Stimulated activated CD4-positive, alpha-beta T cell treated with anti-CD3 and anti-CD28 coated beads, Interleukin-4, amount 100 ng/mL, for 1 hour (primary cell): ENCODE measurements around the gene RHOA.
A peak's percentile ranks its signal among the peaks of the same experiment; 100 is the strongest.
"Not testable (repeated sequence)": the region's sequence is repeated elsewhere in the genome, so short reads cannot be mapped to it uniquely, and the experiment has no call there.

Experiments used
- DNase-seq: peaks from one replicate; pipeline ENCODE4 v3.0.0-alpha.2; 2020

The RHOA gene

GRCh38 chr3:49410846-49411534 lies 786 bp downstream of the RHOA start:
- no peak for DNase-seq

GRCh38 chr3:49410066-49410845 lies 1.5 kb downstream of the RHOA start:
- DNase-seq, result no peak

- DNase-seq, result no peak
These were observed 4.9 kb downstream of the RHOA start for GRCh38 chr3:49406571-49407565.

GRCh38 chr3:49405570-49405969 lies 6.2 kb downstream of the RHOA start:
- not testable (repeated sequence) for DNase-seq

GRCh38 chr3:49403891-49404290 lies 7.9 kb downstream of the RHOA start:
- no peak for DNase-seq

- no peak for DNase-seq
These were observed 10.0 kb downstream of the RHOA start for GRCh38 chr3:49401766-49402165.

- DNase-seq, result no peak
These were observed 12.3 kb downstream of the RHOA start for GRCh38 chr3:49399461-49399860.

- DNase-seq, result no peak
These were observed 14.3 kb downstream of the RHOA start for GRCh38 chr3:49397470-49397869.

- DNase-seq, result not testable (repeated sequence)
These were observed 20.5 kb downstream of the RHOA start for GRCh38 chr3:49391310-49391709.

- no peak for DNase-seq
These were observed 22.5 kb downstream of the RHOA start for GRCh38 chr3:49389297-49389696.

- DNase-seq, result no peak
These were observed 23.4 kb downstream of the RHOA start for GRCh38 chr3:49388289-49388820.

GRCh38 chr3:49387721-49388120 lies 24.1 kb downstream of the RHOA start:
- no peak for DNase-seq

GRCh38 chr3:49386056-49386756 lies 25.6 kb downstream of the RHOA start:
- no peak for DNase-seq

- DNase-seq, result no peak
These were observed 26.2 kb downstream of the RHOA start for GRCh38 chr3:49385617-49386016.

GRCh38 chr3:49383387-49383786 lies 28.4 kb downstream of the RHOA start:
- no peak for DNase-seq

GRCh38 chr3:49378249-49378895 lies 33.4 kb downstream of the RHOA start:
- DNase-seq, result no peak

GRCh38 chr3:49377483-49377882 lies 34.3 kb downstream of the RHOA start:
- peak; percentile 30 for DNase-seq

GRCh38 chr3:49371946-49372345 lies 39.8 kb downstream of the RHOA start:
- no peak for DNase-seq

- no peak for DNase-seq
These were observed 41.0 kb downstream of the RHOA start for GRCh38 chr3:49370585-49371290.

GRCh38 chr3:49362561-49362960 lies 49.2 kb downstream of the RHOA start:
- DNase-seq, result no peak

GRCh38 chr3:49359623-49360022 lies 52.2 kb downstream of the RHOA start:
- no peak for DNase-seq
